Loucy (cell line): ENCODE data around the gene PCGF1.

Experiments used
- H2AFZ ChIP-seq: fragments of 200-600 bp; sonication (generic); 2 replicates; pipeline ENCODE4 v1.6.0; 2016; ENCODE audit warnings: antibody characterized with exemption, mild to moderate bottlenecking, low read length, moderate library complexity
- H3F3A ChIP-seq: fragments of 200-600 bp; 2 replicates; pipeline ENCODE4 v1.6.0; 2016; ENCODE audit warnings: antibody characterized with exemption, low read depth, mild to moderate bottlenecking
- H3K27me3 ChIP-seq: fragments of 200-600 bp; sonication (generic); 2 replicates; pipeline ENCODE4 v1.6.1; 2014; ENCODE audit warnings: low read length, mild to moderate bottlenecking; ENCODE audit not compliant: insufficient read depth, poor library complexity, severe bottlenecking
- H3K36me3 ChIP-seq: fragments of 200-600 bp; sonication (generic); 2 replicates; pipeline ENCODE4 v1.6.1; 2016; ENCODE audit warnings: low read length; ENCODE audit not compliant: insufficient read depth
- H3K4me1 ChIP-seq: fragments of 200-600 bp; sonication (generic); 2 replicates; pipeline ENCODE4 v1.5.1; 2014; ENCODE audit warnings: low read length, mild to moderate bottlenecking; ENCODE audit not compliant: insufficient read depth, poor library complexity, severe bottlenecking
- H3K4me2 ChIP-seq: fragments of 200-600 bp; sonication (generic); 2 replicates; pipeline ENCODE4 v1.6.0; 2014; ENCODE audit warnings: antibody characterized with exemption, low read length, low read depth, mild to moderate bottlenecking; ENCODE audit not compliant: poor library complexity, severe bottlenecking
- H3K4me3 ChIP-seq: fragments of 200-600 bp; sonication (generic); 2 replicates; pipeline ENCODE4 v1.5.1; 2014; ENCODE audit warnings: low read length, mild to moderate bottlenecking, mixed read lengths; ENCODE audit not compliant: poor library complexity, severe bottlenecking
- H3K79me2 ChIP-seq: fragments of 200-600 bp; sonication (generic); 2 replicates; pipeline ENCODE4 v1.6.1; 2014; ENCODE audit warnings: low read length; ENCODE audit not compliant: insufficient read depth
- H3K9ac ChIP-seq: fragments of 200-600 bp; sonication (generic); 2 replicates; pipeline ENCODE4 v1.6.0; 2014; ENCODE audit warnings: mild to moderate bottlenecking, low read depth, low read length, moderate library complexity; ENCODE audit not compliant: poor library complexity, severe bottlenecking
- H3K9me2 ChIP-seq: fragments of 200-600 bp; sonication (generic); replicated peaks from 2 replicates; pipeline ENCODE4 v1.6.1; 2016; ENCODE audit warnings: low read depth, low read length, mixed read lengths
- H3K9me3 ChIP-seq: fragments of 200-600 bp; sonication (generic); 2 replicates; pipeline ENCODE4 v1.6.1; 2014; ENCODE audit warnings: mild to moderate bottlenecking, antibody characterized with exemption, low read length, low read depth; ENCODE audit not compliant: insufficient read depth
- H4K20me1 ChIP-seq: fragments of 200-600 bp; sonication (generic); 2 replicates; pipeline ENCODE4 v1.6.0; 2014; ENCODE audit warnings: antibody characterized with exemption, low read length, mild to moderate bottlenecking; ENCODE audit not compliant: insufficient read depth, poor library complexity, severe bottlenecking
- EZH2phosphoT487 ChIP-seq: fragments of 200-600 bp; IDR thresholded peaks from 2 replicates; pipeline ENCODE4 v1.6.1; 2018; ENCODE audit warnings: antibody characterized with exemption, mild to moderate bottlenecking, moderate library complexity, borderline replicate concordance
- TF ChIP-seq, protein P1 (sequence below): fragments of 200-600 bp; sonication (generic); conservative IDR thresholded peaks from 2 replicates; pipeline ENCODE4 v1.5.1; 2014; ENCODE audit warnings: mild to moderate bottlenecking, antibody characterized with exemption, low read length

Gene PCGF1

DNA sequence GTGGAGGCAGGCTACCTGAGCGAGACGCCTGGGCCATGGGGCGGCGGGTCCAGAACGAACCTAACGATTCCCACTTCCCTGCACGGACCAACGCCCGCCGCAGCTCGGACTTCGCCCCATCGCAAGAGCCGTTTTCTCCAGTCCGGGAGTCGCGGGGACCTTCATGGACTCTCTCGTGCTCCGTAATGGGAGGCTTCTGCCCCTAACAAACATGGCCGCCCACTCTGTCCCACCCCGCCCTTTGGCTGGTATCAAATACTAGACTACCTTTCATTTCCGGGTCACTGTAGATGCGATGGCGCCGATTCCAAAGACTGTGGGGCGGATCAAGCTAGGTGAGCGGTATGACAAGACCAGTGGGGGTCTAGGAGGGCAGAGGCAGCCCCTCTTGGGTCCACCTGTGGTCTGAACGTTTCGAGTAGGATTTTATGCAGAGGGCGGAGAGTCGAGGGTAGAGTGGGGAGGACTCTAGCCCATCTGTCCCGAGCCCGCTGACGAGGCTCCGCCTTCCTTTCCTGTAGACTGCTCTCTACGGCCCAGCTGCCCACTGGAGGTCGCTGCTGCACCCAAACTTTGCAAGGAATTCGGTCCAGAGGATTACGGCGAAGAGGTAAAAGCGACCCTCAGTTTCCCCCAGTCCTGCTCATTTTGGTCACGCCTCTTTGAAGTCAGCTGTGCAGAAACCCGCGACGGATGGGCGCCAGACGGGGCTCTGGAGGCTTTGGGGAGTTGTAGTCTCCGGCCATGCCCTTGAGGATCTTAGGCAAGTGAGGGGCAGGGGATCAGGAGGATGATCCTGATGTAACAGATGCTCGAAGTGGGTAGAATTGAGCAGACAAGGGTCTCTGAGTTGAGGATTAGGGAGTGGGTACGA lies 24.5 kb downstream of the PCGF1 start, which contains the start of the genes CCDC142 and TTC31:
TSS of gene CCDC142 (minus strand) at position 198 of the 874 bp plus-strand sequence. CDS start at position 37, 161 bp downstream.
TSS of gene TTC31 (plus strand) at position 281 of the 874 bp plus-strand sequence. CDS start at position 296, 15 bp downstream.
- peak within 1 kb of the TSS; percentile 80 for H3K9ac ChIP-seq
- peak within 1 kb of the TSS; percentile 82 for H2AFZ ChIP-seq
- no peaks in the 10 kb centered on the region for H3F3A ChIP-seq
- TF ChIP-seq EZH2phosphoT487: no peak
- TF ChIP-seq, protein P1, sequence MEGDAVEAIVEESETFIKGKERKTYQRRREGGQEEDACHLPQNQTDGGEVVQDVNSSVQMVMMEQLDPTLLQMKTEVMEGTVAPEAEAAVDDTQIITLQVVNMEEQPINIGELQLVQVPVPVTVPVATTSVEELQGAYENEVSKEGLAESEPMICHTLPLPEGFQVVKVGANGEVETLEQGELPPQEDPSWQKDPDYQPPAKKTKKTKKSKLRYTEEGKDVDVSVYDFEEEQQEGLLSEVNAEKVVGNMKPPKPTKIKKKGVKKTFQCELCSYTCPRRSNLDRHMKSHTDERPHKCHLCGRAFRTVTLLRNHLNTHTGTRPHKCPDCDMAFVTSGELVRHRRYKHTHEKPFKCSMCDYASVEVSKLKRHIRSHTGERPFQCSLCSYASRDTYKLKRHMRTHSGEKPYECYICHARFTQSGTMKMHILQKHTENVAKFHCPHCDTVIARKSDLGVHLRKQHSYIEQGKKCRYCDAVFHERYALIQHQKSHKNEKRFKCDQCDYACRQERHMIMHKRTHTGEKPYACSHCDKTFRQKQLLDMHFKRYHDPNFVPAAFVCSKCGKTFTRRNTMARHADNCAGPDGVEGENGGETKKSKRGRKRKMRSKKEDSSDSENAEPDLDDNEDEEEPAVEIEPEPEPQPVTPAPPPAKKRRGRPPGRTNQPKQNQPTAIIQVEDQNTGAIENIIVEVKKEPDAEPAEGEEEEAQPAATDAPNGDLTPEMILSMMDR: peak; percentile 93
- H3K9me3 ChIP-seq: no peaks in the 10 kb centered on the region
- H3K4me2 ChIP-seq: peak within 1 kb of the TSS; percentile 93
- no peaks in the 10 kb centered on the region for H3K9me2 ChIP-seq
- H3K27me3 ChIP-seq: no peaks in the 10 kb centered on the region
- peak within 1 kb of the TSS; percentile 79 for H3K4me3 ChIP-seq
- peaks cover 53% of the 10 kb centered on the region for H3K79me2 ChIP-seq
- H3K4me1 ChIP-seq: peaks cover 29% of the 10 kb centered on the region
- no peaks in the 10 kb centered on the region for H3K36me3 ChIP-seq
- peaks cover 9% of the 10 kb centered on the region for H4K20me1 ChIP-seq

DNA sequence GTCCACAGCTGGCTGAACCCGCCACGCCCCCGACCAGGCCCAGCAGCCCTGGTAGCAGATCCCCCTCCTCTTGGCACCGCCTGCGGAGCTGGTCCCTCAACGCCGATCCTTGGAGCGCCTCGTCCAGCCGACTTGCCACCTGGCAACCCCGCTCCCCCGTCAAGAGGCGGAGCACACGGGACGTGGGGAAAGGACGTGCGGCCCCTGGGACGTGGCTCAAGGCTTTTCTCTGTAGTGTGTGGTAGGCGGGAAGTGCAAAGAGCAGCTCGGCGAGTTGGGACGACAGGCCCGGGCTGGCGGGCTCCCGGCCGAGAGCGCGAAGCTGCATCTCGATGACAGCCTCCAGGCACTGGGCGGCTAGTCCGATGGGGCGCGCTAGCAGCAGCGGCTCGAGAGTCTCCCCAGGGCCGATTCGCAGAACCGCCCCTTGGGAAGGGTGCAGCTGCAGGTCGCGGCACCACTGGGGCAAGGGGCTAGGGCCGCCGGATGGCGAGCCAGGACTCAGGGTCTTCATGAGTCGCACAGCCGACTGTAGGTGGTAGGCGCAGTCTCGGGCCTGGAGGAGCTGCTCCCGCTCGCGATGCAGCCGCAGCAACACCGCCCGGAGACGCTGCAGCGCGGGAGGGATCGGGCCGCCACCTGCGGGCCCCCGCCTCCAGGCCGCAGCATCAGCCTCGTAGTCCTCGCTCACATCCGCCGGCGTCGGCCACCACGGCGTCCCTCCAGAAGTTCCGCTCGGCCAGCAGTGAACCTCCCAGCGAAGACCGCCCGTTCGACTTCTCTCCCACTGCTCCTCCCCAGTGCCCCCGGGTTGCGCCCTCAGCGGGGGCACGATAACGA lies 25.3 kb downstream of the PCGF1 start:
- no peak for TF ChIP-seq EZH2phosphoT487
- peak overlapping the region; percentile 79 for H3K4me3 ChIP-seq
- peaks cover 9% of the 10 kb centered on the region for H4K20me1 ChIP-seq
- no peaks in the 10 kb centered on the region for H3K9me3 ChIP-seq
- peak overlapping the region; percentile 93 for H3K4me2 ChIP-seq
- no peaks in the 10 kb centered on the region for H3K9me2 ChIP-seq
- H3K36me3 ChIP-seq: no peaks in the 10 kb centered on the region
- H2AFZ ChIP-seq: peak overlapping the region; percentile 82
- H3K79me2 ChIP-seq: peaks cover 53% of the 10 kb centered on the region
- H3K27me3 ChIP-seq: no peaks in the 10 kb centered on the region
- H3K4me1 ChIP-seq: peaks cover 29% of the 10 kb centered on the region
- no peaks in the 10 kb centered on the region for H3F3A ChIP-seq
- H3K9ac ChIP-seq: peak overlapping the region; percentile 80

DNA sequence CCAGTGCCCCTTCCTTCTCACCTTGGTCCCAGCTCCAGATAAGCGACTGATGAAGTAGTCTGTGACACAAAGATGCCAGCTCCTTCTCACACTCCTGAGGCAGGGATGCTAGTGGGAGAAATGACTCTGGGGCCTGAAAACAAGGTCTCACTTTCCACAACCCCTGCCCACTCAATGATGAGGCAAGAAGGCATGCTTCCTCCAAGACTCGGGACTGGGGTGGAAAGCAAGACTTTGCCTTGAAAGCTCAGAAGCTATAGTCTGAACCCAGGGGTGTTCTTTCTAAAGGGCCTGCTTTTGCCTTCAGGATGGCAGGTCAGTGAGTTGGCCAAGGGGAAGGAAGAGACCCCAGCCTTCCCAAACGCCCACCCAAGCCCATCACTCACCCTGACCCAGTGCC lies 26.1 kb downstream of the PCGF1 start:
- Histone ChIP-seq H3K4me2 (peak overlapping the region; percentile 93), H3K79me2 (peaks cover 53% of the 10 kb centered on the region), H3F3A (no peaks in the 10 kb centered on the region), H3K9me3 (no peaks in the 10 kb centered on the region), H2AFZ (no peak overlapping the region), H3K4me1 (peaks cover 29% of the 10 kb centered on the region), H3K9ac (peak overlapping the region; percentile 80), H4K20me1 (peaks cover 9% of the 10 kb centered on the region), H3K4me3 (peak overlapping the region; percentile 79), H3K36me3 (no peaks in the 10 kb centered on the region), H3K9me2 (no peaks in the 10 kb centered on the region), H3K27me3 (no peaks in the 10 kb centered on the region)
- TF ChIP-seq, protein P1: no peak
- TF ChIP-seq EZH2phosphoT487: no peak
